Ovary (tissue), 3 donors: ENCODE results near the gene SP3.

Experiments used
- EP300 ChIP-seq: sonication (generic); formaldehyde crosslinking; IDR thresholded peaks from one replicate; pipeline ENCODE4 v1.6.1; 2017; ENCODE audit warnings: antibody characterized with exemption
- POLR2A ChIP-seq: fragments of 450-650 bp; IDR thresholded peaks from one replicate; pipeline ENCODE4 v1.6.1; 2017; ENCODE audit warnings: antibody characterized with exemption, mild to moderate bottlenecking, moderate library complexity
- TF ChIP-seq, protein P1 (sequence below), 3 donors: fragments of 450-650 bp in 2 of 3; fragments of 200-600 bp in 1 of 3; IDR thresholded peaks; one replicate each; pipeline versions ENCODE4 v1.5.1 to v1.8.0; 2016 to 2022; ENCODE audit warnings: antibody characterized with exemption in 3 of 3, mild to moderate bottlenecking in 1 of 3
- donor health status: DM: no; HTN: no; CAD: no.

- TF ChIP-seq, protein P1, sequence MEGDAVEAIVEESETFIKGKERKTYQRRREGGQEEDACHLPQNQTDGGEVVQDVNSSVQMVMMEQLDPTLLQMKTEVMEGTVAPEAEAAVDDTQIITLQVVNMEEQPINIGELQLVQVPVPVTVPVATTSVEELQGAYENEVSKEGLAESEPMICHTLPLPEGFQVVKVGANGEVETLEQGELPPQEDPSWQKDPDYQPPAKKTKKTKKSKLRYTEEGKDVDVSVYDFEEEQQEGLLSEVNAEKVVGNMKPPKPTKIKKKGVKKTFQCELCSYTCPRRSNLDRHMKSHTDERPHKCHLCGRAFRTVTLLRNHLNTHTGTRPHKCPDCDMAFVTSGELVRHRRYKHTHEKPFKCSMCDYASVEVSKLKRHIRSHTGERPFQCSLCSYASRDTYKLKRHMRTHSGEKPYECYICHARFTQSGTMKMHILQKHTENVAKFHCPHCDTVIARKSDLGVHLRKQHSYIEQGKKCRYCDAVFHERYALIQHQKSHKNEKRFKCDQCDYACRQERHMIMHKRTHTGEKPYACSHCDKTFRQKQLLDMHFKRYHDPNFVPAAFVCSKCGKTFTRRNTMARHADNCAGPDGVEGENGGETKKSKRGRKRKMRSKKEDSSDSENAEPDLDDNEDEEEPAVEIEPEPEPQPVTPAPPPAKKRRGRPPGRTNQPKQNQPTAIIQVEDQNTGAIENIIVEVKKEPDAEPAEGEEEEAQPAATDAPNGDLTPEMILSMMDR (IDR thresholded peaks at IDR 0.05): no peak
- TF ChIP-seq POLR2A (no peak), EP300 (no peak)
Observed at GRCh38 chr2:173981520-173981919, 16.3 kb upstream of the SP3 start.
